ENCODE data around the gene NEDD4.
A peak's percentile ranks its signal among the peaks of the same experiment; 100 is the strongest.
"Not testable (repeated sequence)": the region's sequence is repeated elsewhere in the genome, so short reads cannot be mapped to it uniquely, and the experiment has no call there.

Gene NEDD4

DNA sequence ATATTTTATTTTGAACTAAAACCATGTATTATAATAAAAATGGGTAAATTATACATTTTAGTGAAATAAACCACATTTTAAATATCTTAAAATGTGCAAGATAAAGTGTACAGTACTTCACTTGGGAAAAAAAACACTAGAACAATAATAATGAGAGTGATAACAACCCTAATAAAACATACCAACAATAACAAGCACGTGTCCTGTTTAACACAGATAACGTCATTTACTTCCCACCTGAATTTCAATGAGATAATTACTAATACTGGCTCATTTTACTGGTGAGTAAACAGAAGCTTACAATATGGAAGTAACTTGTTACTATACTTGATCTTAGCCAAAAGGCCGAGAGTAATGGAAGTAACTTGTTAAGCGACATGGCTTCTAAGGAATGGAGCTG, 140.3 kb downstream of the NEDD4 start:
- FAIRE-seq (no peak), DNase-seq (ENCODE audit: extremely low spot score, insufficient read length, low read depth) (no peak)

DNA sequence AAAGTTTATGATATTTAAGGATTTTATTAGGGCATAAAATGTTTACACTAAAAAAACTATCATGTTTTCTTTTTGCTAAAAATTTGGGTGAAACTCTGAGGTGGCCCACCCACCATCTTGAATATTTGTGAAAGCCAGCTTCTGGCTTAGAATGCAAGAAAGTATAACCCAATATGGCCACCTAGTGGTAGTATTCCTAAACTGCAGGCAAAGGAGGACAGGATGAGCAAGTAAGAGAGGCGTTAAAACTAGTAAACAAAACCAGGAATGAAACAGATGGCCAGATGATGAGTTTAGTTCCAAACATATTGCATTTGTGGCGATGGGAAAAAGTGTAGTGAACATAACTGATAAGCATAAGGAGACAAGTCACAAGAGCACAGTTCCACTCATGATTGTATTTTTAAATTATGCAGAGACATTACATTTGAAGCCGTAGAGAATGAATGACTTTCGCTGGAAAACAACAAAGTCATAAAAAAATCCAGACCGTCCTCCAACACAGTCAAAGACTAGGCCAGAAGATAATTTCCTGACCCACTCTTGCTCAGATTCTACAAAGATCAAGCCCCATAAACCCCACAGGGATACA, 147.2 kb downstream of the NEDD4 start:
- DNase-seq (ENCODE audit: extremely low spot score, insufficient read length, low read depth) = peak; percentile 32
- FAIRE-seq = peak; percentile 73

DNA sequence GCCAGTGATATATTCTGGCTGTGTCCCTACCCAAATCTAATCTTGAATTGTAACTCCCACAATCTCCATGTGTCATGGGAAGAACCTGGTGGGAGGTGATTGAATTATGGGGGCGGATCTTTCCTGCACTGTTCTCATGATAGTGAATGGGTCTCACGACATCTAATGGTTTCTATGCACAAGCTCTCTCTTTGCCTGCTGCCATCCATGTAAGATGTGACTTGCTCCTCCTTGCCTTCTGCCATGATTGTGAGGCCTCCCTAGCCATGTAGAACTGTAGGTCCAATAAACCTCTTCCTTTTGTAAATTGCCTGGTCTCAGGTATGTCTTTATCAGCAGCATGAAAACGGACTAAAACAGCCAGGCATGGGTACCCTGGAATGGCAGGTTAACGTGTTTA, 150.5 kb downstream of the NEDD4 start:
- not testable (repeated sequence) for FAIRE-seq; DNase-seq (ENCODE audit: extremely low spot score, insufficient read length, low read depth)

DNA sequence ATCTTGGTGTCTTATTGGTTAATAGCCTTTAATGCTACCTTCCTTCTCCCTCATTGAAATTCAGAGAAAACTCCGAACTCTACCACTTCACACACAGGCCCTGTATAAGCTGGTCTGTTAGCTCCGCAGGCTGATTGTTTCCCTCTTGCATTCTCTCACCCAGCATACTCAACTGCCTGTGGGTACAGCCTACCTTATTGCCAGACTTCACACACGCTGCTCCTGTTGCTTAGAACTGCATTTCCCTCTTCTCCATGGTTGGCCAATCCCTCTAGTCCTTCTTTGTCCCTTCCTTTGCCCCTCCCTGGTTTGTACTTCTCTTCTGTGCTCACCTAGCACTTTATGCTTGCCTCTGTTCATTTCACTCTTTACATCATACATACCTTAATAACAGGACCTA, 157.5 kb downstream of the NEDD4 start:
- no peak for DNase-seq (ENCODE audit: extremely low spot score, insufficient read length, low read depth)
- no peak for FAIRE-seq

DNA sequence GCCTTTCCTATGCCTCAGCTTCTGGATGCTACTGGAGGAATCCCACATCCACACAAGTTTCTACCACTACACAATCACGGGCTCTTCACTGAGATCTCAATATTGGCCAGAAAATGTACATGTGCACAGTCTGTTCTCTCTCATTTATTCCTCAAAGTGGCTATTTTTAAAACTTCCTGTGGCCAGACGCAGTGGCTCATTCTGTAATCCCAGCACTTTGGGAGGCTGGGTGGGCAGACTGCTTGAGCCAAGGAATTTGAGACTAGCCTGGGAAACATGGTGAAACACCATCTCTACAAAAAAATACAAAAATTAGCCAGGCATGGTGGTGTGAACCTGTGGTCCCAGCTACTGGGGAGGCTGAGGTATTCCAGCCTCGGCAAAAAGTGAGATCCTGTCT, 159.1 kb downstream of the NEDD4 start:
- no peak for FAIRE-seq
- DNase-seq (ENCODE audit: extremely low spot score, insufficient read length, low read depth) = no peak

DNA sequence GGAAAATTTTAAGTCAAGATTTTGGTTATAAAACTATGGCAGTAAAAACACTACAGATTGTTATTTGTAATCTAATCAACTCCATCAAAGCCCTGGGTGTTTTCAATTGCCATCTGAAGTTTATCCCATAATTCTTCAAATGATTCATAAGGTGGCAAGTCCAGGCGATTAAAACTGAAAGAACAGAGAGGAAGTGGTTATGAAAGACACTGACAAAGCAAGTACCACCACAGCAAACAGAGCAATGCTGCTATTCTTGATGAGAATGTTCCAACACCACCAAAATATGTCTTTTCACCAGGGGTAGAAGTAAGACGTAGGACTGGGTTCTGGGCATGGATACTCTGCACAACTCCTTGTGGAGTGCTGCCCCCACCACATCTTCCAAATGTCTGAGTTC, 163.6 kb downstream of the NEDD4 start:
- FAIRE-seq (peak; percentile 54), DNase-seq (ENCODE audit: extremely low spot score, insufficient read length, low read depth) (no peak)

DNA sequence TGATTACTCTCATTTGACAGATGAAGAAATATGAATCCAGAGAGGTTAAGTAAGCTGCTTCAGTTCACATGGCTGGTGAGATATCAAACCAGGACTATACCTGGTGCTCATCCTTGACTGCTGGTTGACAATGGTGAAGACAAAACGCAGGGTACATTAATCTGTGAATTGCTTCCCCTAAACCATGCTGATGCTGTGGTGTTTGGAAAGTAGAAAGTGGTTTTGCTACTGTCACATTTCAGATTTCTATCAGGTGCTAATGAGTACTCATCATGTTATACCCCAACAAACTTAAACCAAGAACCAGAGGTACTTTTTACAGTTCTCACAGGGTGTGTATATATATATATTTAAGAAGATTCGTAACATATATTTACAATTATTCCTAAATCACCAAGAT, 165.5 kb downstream of the NEDD4 start:
- FAIRE-seq = no peak

DNA sequence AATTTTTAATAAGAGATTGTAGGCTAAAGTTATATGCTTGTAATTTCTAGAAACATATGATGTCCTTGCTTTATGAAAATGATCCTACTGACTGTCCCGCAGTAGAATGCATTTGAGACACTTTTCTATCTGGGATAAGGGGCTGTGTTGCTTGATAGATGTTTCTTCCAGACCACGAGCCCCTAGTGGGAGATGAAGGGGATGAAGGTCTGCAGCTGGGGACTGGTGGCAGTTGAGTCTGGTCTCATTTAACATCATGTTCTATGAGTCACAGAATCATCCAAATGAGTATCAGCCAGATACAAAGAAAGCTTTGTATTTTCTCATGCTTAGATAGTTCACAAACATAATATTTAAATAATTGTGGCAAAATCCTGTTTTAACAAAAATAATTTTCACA, 166.2 kb downstream of the NEDD4 start:
- FAIRE-seq (no peak), DNase-seq (ENCODE audit: extremely low spot score, insufficient read length, low read depth) (no peak)

More for the DNA sequence above, 165.5 kb downstream of the NEDD4 start:
- DNase-seq (ENCODE audit: extremely low spot score, insufficient read length, low read depth) = no peak

DNA sequence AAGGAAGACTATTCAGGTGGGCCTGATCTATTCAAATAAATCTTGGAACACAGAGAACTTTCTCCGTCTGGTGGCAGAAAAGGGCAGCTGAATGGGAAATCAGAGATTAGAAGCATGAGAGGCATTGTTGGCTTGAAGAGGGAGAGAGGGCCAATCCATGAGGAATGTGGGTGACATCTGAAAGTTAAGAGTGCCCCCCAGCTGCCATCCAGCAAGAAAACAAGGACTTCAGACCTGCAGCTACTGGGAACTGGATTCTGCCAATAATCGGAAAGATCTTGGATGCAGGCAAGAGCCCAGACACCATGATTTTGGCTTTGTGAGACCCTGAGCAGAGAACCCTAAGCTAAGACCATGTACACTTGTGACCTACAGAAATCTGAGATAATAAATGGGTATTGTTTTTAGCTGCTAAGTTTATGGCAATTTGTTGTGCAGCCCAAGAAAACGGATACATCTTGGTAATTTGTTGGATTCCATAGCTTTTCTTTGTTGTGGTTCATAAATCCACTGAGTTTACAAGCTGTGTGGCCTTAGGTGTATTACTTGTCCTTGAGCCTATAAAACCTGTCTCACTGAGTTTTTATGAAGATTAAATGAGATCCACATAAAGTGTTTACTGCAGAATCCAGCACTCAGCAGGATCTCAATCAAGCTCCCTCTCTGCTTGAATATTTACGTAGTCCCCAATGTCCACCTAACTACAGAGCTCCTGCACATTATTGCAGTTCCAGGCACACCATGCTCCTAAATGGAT, 168.4 kb downstream of the NEDD4 start:
- FAIRE-seq (no peak), DNase-seq (ENCODE audit: extremely low spot score, insufficient read length, low read depth) (no peak)

DNA sequence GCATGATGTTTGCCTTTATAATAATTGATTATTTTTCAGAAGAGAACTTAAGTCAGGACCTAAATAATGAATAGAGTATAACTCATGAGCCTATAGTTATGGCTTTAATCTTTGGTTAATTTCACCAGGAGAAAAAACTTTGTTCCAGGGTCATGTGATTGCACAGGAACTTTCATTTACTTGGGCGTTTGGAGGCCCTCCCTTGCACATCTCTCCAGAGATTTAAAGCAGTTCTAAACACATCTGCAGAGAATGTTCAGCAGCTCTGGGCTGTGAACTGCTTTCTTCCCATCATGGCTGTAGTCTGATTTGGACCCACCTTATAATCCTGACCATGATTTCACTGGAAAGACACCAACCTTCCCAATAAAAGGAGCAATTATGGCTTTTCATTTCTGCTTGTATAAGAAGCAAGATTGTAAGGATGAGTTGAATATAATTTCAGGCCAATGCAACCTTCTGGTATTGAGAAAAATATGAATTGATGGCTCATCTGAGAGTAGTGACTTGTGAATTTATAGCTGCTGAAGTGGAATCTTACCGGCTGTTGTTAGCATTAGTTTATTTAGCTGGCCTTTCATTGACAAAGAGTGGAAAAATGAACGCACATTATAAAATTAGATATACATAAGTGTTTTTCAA, 169.6 kb downstream of the NEDD4 start:
- DNase-seq (ENCODE audit: extremely low spot score, insufficient read length, low read depth) = no peak
- FAIRE-seq = no peak

DNA sequence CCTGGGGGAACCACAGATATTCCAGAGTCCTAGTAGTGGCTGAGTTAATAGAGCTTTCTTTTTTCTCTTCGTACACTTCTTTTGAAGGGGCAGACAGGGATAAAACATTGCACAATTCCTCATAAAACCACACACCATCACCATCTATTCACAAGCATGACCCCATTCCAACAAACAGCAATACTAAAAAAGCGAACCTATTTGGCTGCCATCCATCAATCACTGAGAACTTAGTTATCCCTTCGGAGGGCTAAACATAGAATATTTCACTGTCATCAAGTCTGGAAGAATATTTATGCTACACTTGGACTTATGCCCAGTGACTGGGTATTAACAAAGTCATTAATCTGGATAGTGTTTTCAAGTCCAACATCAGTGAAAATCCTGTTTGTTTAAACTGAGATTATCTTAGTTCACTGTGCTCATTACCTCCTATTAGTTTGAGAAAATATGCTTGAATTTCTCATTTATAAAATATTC, 170.2 kb downstream of the NEDD4 start:
- DNase-seq (ENCODE audit: extremely low spot score, insufficient read length, low read depth) (no peak), FAIRE-seq (no peak)

DNA sequence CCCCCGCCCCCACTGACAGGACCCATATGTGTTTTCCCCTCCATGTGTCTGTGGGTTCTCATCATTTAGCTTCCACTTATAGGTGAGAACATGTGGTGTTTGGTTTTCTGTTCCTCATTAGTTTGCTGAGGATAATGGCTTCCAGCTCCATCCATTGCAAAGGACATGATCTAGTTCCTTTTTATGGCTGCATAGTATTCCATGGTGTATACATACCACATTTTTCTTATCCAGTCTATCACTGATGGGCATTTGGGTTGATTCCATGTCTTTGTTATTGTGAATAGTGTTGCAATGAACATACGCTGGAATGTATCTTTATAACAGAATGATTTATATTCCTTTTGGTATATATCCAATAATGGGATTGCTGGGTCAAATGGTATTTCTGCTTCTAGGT, 171.7 kb downstream of the NEDD4 start:
- FAIRE-seq; DNase-seq (ENCODE audit: extremely low spot score, insufficient read length, low read depth): not testable (repeated sequence)

DNA sequence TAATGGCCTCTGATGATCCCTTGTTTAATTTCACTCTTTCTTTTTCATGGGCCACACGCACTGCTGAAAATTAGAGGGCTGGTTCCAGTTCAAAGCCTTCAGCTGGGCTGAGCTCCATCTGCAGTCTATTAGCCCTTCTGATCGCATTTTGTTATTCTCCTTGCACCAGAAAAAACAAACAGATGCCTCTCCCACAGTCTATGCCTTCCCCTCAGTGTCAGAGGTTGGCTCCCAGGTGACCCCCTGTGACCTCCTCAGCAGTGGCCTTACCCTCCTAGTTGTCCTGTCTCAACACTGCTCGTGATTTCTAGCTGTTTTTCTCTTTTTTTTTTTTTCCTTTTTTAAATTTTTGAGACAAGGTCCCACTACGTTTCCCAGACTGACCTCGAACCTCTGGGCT, 173.4 kb downstream of the NEDD4 start:
- DNase-seq (ENCODE audit: extremely low spot score, insufficient read length, low read depth) = no peak
- FAIRE-seq = no peak

DNA sequence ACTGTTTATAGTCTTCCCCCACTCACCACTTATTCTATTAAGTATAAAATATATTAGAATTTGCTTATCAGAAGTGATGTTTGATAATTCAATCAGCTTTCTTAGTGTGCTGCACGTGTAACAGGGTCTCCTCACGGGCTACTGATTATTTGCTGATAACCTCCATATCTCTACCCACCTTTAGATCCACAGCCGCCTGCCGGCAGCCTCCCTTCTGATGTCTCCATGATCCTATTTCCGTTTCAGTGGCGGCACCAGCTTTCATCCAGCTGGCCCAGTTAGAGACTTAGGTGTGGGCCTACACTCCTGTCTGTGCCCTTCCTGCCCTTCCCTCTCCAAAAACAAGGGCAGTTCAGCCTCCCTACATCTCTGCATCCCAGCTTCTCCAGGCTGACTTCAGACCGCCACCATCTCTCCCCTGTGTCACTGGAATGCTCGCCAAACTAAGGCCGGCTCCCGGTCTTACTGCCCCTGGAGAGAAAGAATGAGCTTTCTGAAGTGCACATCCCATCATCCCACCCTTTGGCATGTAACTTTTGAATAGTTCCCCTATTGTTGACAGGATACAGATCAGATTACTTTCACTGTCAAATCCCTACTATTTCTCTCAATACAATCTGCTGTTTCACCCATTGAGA, 173.9 kb downstream of the NEDD4 start:
- FAIRE-seq = no peak
- DNase-seq (ENCODE audit: extremely low spot score, insufficient read length, low read depth) = no peak

DNA sequence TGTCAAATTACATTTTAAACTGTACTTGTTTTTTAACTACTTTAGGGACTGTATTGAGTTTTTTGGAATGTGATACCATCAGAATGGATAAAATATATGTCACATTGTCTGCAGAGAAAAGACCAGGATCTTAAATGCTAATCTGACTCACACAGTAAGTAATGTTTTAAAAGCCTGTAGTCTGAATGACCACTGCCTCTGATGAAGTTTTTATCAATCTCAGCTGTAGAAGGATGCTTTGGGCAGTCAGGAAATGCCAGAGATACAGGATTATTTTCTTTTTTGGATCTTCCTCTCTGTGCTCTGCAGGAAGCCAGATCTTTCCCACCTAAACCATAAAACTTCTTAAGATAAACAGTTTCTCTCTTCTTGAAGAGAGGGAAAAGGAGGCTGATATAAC, 177.4 kb downstream of the NEDD4 start:
- FAIRE-seq (no peak), DNase-seq (ENCODE audit: extremely low spot score, insufficient read length, low read depth) (no peak)

DNA sequence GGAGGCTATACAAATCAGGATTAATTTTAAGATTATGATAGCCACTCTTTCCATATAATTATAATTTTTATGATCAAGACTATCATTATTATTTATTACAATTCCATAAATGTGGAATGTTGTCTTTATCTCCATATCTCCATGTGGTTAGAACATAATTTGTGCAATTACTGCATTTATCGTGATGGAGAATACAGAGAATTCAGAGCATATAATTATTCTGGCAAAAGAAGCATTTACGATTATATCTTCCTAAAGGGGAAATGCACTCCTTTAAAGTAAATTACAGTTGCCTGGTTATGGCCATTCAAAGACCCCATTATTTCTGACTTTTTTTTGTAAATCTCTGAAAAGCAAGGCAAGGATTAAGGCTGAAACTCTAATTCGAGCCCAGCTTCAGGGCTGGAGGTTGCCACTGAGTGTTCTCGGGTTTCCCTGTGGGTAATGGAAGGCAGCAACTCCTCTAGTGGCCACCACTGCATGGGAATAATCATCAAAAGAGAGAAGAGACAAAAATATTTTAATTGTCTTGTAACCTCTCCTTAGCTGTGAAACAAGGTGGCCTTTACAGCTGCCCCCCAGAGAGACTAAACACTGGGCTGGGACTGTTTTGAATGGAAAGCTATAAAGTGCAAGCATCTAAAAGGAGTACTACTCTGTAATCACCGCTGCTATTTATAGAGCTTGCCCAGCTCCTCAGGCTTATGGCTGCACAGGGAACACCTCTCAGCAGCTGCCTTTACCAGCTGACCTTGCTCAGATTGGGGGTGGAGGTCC, 190.6 kb downstream of the NEDD4 start:
- DNase-seq (ENCODE audit: extremely low spot score, insufficient read length, low read depth) (no peak), FAIRE-seq (no peak)

DNA sequence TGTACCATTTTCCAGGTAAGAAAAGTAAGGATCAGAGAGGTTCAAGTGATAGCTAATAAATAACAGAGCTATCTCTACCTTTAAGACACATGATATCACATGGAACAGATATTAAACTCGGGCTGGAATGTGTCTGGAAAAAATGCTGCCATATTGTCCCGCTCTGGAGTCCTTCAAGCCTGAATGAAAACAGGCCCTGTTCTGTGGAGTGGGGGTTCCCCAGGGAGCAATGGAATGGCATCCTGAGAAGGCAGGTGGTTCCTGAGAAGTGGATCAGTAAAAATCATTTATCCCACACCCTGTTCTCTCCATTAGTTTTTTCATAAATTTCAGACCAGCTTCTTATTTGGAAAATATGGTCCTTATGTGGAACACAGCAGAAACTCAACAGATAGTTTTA, 193.2 kb downstream of the NEDD4 start:
- FAIRE-seq (no peak), DNase-seq (ENCODE audit: extremely low spot score, insufficient read length, low read depth) (no peak)

DNA sequence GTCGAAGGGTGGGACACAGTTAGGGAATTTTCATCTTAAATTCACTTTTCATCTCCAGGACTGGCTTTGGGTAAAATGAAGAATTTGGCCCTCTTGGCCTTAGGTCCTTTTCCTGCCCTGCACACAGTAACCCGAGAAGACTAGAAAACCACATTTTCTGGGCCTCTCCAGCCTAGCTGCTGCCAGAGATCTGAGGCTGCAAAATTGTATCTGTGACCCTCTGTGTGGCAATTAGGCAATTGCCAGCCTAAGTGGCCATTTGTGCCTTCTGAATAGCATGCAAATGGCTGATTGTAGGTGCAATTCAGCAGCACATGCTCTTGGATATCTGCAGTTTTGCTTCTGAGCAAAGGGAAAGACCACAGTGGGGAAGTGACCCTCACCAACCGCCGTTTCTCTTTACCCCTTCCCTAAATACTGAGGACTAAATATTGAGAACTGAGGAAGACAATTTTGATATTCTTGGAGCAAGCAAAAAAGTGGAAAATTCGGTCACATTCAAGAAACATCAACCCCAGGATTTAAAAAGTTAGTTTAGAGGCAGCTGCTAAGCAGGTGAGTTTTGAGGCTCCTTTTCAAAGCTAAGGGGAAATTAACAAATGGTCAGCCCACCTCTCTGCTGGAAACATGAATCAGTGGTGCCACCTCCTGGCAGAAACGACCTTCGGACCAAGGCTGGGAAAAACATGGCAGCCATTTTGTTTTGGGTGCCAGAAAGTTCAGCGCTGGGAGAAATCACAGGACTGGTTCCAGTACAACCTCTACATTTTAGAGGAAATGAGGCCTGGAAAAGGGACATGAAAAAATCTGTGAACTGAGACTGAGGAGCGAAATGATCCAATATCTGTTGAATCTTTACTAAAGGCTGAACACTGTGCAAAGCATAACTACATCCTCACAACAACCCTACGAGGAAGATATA, 193.9 kb downstream of the NEDD4 start:
- no peak for DNase-seq (ENCODE audit: extremely low spot score, insufficient read length, low read depth)
- peak; percentile 42 for FAIRE-seq

DNA sequence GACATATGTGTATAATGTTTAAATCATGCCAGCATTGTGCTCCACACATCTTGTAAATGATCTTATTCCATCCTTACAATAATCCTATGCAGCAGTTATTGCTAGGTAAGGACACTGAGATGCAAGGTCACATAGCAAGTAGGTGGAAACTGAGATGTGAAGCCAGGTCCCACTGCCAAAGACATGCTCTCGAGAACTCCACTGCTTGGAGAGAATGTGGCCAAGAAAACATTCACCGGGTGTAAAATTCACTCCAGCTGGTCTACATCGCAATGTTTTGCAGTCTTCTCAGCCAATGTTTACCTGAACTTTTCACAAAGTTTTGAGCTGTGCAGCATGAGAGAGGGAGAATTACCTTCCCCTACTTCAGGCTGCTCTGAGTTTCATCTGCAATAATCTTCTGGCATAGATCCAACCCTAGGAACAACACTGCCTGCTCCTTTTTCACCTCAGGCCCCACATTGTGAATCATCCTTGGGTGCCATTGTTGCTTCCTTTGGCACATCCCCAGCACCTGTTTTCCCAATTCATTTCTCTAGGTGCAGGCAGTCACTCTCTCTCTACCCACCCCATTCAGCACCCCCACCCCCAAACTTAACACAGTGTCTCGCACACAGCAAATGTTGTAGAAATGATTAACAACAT, 197.0 kb downstream of the NEDD4 start:
- FAIRE-seq = no peak
- DNase-seq (ENCODE audit: extremely low spot score, insufficient read length, low read depth) = no peak

Measured in GM18507 (cell line).